ENCODE measurements around the gene HEATR5A.
"Not testable (repeated sequence)": the region's sequence is repeated elsewhere in the genome, so short reads cannot be mapped to it uniquely, and the experiment has no call there.

The HEATR5A gene

GRCh38 chr14:31320922-31321766 is 99.2 kb downstream of the HEATR5A start:
- no peak for DNase-seq

GRCh38 chr14:31320216-31320615 is 100.1 kb downstream of the HEATR5A start:
- DNase-seq = no peak

DNA sequence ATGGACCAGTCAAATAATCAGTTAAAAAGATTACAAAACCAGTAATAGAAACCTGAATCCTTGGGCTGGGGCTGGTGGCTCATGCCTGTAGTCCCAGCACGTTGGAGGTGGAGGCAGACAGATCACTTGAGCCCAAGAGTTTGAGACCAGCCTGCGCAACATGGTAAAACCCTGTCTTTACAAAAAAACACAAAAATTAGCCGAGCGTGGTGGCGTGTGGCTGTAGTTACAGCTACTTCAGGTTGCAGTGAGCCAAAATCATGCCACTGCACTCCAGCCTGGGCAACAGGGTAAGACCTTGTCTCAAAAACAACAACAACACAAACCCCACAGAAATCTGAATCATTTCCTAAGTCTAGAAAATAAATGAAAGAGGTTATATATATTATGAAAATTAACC is 100.6 kb downstream of the HEATR5A start:
- DNase-seq = no peak

DNA sequence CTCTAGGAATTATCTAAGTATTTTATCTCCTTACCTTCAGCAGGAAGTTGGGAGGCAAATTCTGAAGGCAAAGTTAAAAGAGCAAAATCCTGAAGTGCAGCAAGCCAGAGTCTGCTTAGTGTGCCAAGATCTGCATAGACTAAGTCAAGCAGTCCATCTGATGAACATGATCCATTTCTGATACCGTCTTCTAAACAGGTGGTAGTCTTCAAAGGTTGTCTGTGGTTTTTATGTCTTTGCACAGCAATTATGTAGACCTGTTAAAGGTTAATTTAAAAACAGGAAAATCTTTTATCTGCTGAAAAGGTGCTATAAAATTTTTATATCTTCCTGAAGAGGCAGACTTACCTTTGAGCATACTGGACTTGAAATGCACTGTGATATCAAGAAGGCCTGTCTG is 107.4 kb downstream of the HEATR5A start:
- no peak for DNase-seq

DNA sequence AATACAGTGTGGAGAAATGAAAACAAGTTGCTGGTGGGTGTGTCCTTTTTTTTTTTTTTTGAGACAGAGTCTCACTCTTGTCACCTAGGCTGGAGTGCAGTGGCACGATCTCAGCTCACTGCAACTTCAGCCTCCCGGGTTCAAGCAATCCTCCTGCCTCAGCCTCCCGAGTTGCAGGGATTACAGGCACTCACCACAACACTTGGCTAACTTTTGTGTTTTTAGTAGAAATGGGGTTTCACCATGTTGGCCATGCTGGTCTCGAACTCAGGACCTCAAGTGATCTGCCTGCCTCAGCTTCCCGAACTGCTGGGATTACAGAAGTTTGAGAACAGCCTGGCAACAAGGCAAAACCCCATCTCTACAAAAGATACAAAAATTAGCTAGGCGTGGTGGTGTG is 108.0 kb downstream of the HEATR5A start:
- DNase-seq = not testable (repeated sequence)

GRCh38 chr14:31307618-31308017 is 112.7 kb downstream of the HEATR5A start:
- no peak for DNase-seq

DNA sequence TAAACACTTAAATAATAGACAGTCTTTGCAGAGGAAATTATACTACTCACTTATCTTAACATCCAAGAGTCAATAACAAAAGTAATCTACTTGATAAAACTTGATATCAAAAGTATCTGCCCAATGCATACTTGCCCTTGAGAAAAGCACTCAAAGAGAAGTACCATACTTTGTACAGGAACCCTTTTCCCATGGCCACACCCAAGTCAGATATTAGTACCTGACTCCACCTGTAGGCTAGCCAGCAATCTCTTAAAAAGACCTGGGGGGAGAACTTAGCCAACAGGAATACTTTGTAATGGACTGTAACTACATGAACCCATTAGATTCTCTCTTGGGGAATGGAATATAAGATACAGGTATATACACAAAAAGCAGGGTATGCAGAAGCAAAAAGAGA is 113.2 kb downstream of the HEATR5A start:
- DNase-seq = no peak

DNA sequence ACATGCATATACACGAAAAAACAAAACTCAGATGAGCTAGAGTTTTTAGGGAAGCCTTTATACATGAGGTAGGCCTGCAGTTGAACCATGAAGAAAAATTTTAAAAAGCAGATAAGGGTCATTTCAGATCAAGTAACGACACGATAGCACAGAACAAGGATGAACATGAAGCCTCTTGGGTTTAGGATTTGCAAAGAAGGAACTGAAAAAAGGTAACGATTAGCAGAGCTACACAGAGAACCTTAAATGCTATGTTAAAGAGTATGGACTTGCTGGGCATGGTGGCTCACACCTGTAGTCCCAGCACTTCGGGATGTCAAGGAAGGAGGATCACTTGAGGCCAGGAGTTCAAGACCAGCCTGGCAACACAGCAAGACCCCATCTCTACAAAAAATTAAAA is 116.7 kb downstream of the HEATR5A start:
- DNase-seq = no peak

GRCh38 chr14:31300883-31301282 is 119.5 kb downstream of the HEATR5A start:
- no peak for DNase-seq

GRCh38 chr14:31300296-31300695 is 120.1 kb downstream of the HEATR5A start:
- DNase-seq = no peak

DNA sequence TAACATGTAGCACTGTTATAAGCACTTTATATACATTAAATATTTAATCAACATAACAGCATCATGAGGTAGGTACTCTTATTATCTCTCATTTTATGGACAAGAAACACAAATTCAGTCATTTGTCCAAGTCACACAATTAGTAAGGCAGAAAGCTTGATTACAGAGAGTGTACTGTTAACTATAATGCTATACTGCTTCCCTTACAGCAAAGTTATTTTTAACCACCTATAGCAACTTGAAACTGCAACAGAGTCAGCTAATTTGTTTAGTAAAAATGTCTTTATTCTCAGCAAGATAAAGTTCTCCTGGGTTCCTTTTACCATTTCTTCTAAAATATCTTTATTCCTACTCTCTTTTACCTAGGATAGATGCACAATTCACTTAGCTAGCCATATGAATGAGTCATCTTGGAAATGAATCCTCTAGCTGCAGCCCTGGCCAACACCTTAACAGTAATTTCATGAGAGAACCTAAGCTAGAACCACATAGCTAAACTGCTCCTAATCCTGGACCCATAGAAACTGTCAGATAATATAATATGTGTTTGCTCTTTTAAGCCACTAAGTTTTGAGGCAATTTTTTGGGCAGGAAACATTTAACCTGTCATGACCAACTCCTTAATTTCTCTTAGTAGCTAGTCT is 122.5 kb downstream of the HEATR5A start:
- DNase-seq = no peak

DNA sequence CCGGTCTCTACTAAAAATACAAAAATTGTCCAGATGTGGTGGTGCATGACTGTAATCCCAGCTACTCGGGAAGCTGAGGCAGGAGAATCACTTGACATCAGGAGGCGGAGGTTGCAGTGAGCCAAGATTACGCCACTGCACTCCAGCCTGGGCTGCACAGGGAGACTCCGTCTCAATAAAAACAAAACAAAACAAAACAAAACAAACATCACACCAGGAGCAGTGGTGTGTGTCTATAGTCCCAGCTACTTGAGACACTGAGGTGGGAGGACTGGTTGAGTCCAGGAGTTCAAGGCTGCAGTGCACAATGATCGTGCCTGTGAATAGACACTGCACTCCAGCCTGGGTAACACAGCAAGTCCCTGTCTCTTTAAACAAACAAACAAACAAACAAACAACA is 123.2 kb downstream of the HEATR5A start:
- DNase-seq = no peak

GRCh38 chr14:31294746-31295405 is 125.5 kb downstream of the HEATR5A start:
- DNase-seq = no peak

DNA sequence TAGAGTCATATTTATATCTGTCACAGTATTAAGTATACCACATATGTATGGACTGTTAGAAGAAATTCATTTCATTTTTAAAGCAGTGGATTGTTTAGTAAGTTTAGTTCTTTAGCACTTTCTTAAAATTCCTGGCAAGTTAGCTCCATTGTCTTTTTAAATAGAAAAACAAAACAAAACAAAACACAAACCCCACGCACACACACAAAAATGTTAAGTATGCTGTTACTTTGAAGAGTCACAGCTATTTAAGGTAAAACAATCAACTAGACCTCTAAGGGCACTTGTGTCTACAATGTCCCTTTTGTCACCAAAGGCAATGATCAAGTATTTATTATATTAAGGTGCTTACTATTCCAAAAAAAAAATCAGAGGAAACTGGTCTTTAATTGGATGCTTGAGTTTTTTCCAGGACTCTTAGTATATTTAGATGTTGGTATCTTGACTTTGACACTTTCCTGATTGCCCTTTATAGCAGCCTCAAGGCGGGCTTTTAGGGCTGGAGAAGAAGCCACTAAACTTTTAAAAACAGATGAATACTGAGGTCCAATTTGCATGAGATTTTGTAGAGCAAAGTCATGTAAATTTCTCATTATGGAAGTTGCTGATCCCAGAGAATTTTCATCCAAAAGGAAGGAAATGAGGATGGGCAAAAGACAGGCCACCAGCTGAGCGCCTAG is 127.3 kb downstream of the HEATR5A start:
- no peak for DNase-seq

DNA sequence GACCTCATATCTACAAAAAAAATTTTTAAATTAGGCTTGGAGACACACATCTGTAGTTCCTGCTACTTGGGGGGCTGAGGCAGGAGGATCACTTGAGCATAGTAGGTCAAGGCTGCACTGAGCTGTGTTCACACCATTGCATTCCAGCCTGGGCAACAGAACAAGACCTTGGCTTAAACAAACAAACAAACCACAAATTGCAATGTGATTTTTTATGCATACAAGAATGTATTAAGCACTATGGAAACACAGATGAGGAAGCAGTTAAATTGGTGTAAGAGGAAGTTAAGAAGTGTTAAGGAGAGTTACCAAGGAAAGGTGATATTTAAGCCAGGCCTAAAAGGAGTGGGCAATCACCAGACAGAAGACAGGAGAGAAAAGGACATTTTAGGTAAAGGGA is 129.1 kb downstream of the HEATR5A start:
- DNase-seq = no peak

DNA sequence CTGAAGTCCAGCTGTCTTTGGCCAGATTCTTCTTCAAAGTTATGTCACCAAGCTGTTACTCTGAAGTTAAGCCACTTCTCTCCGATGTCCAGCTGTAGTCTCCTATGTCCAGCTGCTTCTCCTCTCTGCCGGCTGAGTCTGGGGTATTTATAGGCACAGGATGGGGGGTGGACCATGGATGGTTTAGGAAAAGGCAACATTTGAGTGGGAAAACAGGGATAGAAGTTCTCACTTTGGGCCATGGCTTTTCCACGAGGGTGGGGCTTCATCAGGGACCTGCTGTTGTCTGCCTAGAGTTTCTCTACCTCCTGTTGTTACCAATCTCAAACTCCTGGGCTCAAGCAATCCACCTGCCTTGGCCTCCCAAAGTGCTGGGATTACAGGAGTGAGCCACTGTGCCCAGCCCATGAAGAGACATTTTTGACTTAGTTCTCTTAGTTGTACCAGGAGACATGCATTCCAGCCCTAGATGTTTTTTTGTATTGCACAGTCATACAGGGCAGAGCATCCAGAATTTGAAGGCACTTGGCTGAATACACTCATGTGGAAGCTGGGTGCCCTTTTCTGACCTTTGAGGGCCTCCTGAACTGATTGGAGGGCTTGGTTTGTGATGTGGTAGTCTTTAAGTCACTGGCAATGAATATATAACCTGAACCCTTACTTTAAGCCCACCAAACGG is 132.9 kb downstream of the HEATR5A start:
- DNase-seq = no peak

- no peak for DNase-seq
Measured at GRCh38 chr14:31286456-31287293, 133.7 kb downstream of the HEATR5A start.

- no peak for DNase-seq
Measured at GRCh38 chr14:31283578-31284252, 136.6 kb downstream of the HEATR5A start.

GRCh38 chr14:31283153-31283552 is 137.2 kb downstream of the HEATR5A start:
- no peak for DNase-seq

DNA sequence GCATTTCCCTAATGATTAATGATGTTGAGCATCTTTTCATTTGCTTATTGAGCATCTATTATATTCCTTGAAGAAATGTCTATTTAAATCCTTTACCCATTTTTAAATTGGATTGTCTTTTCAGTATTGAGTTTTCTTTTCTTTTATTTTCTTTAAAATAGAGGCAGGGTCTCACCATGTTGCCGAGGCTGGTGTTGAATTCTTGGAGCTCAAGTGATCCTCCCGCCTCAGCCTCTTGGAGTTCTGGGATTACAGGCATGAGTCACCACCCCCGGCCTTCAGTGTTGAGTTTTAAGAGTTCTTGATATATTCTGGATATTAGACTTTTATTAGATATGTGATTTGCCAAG is 139.5 kb downstream of the HEATR5A start:
- no peak for DNase-seq

DNA sequence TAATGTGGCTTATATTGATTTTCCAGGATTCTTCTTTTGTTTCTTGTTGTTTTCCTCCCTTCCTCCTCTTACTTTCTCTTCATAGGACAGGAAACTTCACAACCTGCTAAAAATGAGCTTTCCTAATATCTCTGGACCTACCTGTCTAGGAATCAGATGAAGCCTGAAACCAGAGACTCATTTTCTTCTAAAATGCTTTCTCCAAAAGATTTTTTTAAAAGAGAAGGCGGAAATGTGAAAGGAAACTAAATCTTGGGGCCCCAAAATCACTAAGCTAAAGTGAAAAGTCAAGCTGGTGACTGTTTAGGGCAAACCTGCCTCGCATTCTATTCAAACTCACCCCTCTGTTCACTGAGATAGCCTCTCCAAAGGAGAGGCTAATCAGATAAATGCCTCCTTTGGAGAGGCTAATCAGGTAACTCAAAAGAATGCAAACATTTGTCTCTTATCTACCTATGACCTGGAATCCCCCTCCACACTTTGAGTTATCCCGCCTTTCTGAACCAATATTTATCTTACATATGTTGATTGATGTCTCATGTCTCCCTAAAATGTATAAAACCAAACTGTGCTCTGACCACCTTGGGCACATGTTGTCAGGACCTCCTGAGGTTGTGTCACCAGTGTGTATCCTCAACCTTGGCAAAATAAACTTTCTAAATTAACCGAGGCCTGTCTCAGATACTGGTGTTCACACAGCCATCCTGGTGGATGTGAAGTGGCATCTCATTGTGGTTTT is 140.0 kb downstream of the HEATR5A start:
- no peak for DNase-seq

Measured in NCI-H187 treated with DMSO at 0.1 percent for 48 hours (cell line).